ENCODE measurements around the gene IL19.

GRCh38 chr1:206737729-206738201 is 32.8 kb upstream of the IL19 start:
- TF ChIP-seq ZKSCAN1 (IDR thresholded peaks at IDR 0.05; ENCODE audit: low read length): no peak
- no peak for TF ChIP-seq ZNF432 (CRISPR knock-in tag; IDR thresholded peaks at IDR 0.05; ENCODE audit: borderline replicate concordance)
- TF ChIP-seq POLR2A (IDR thresholded peaks at IDR 0.05; ENCODE audit: insufficient read depth in 1 of 2, low read depth in 2 of 2, low read length in 2 of 2): no peak
- TF ChIP-seq, protein P1, sequence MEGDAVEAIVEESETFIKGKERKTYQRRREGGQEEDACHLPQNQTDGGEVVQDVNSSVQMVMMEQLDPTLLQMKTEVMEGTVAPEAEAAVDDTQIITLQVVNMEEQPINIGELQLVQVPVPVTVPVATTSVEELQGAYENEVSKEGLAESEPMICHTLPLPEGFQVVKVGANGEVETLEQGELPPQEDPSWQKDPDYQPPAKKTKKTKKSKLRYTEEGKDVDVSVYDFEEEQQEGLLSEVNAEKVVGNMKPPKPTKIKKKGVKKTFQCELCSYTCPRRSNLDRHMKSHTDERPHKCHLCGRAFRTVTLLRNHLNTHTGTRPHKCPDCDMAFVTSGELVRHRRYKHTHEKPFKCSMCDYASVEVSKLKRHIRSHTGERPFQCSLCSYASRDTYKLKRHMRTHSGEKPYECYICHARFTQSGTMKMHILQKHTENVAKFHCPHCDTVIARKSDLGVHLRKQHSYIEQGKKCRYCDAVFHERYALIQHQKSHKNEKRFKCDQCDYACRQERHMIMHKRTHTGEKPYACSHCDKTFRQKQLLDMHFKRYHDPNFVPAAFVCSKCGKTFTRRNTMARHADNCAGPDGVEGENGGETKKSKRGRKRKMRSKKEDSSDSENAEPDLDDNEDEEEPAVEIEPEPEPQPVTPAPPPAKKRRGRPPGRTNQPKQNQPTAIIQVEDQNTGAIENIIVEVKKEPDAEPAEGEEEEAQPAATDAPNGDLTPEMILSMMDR (CRISPR knock-in tag; IDR thresholded peaks at IDR 0.05): no peak
- no peak for TF ChIP-seq POLR2AphosphoS5 (IDR thresholded peaks at IDR 0.05; ENCODE audit: low read depth, low read length)
- TF ChIP-seq SP2 (CRISPR knock-in tag; IDR thresholded peaks at IDR 0.05): no peak
- no peak for TF ChIP-seq ZBTB26 (CRISPR knock-in tag; IDR thresholded peaks at IDR 0.05; ENCODE audit: borderline replicate concordance)
